Measurements from ENCODE around the gene TUT7. TPM values are rescaled to one million over a fixed set of nuclear protein-coding genes. Genes with fewer than 3 reads are reported as not detected.

The TUT7 gene
- total and polyA plus RNA-seq, 10 of the 15 experiments (the other 5 are each of a cell fraction or from before 2014, with no cell fraction given): 10.0 to 49.8 (median 30.4) TPM

DNA sequence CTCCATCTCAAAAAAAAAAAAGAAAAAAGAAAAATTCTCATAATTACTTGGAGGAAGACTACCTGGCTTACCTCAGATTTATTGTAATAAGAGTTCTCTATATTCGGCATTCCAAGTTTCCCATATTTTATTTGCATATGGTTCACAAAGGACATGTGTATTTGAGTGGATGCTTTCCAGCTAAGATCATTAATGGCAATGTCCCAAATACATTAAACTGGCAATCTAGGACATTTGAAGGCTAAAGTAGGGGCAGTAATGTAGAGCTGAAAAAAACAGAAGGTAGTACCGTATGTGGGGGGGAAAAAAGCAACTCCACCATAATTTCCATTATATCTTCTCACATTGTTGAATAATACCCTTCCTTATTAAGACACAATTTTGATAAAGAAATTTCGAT, 4.9 kb downstream of the TUT7 start (continued):
- no peak for TF ChIP-seq NFYB (IDR thresholded peaks at IDR 0.05; ENCODE audit: insufficient read depth, low read depth, low read length)
- TF ChIP-seq WRNIP1 (IDR thresholded peaks at IDR 0.05; ENCODE audit: borderline replicate concordance, low read depth, low read length): no peak

DNA sequence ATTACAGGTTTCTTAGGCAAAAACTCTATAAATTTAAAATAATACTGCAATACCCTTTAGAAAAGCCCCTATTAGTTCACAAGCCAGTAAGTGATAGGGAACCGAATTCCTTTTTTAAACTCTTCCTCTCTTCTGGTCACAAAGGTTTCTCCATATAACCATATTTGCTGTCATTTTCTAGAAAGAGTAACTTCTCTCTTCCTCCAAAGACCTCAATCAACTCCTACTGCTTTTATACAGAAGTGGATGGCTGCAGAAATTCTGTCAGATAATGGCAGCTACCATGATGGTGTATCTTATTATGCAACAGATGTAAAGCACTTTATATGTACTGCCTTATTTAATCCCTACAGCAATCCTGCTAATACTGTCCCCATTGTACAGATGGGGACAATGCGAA, 6.2 kb downstream of the TUT7 start:
- no peaks in the 10 kb centered on the region for H3K9me3 ChIP-seq (replicated peaks; ENCODE audit: control insufficient read depth, insufficient read depth, low read length)
- FAIRE-seq (no peak), DNase-seq (ENCODE audit: low read depth, low spot score) (no peak), ATAC-seq (no peak)
- peak overlapping the region; percentile 60 for H3K4me3 ChIP-seq
- peaks cover 65% of the 10 kb centered on the region for H3K79me2 ChIP-seq (ENCODE audit: control insufficient read depth, insufficient read depth, low read length)
- 68% methylated on average over 2 of the region's 2 CpGs for WGBS (ENCODE audit: insufficient coverage, insufficient replicate concordance, low lambda C conversion rate, missing lambda C conversion rate)
- H2AFZ ChIP-seq (ENCODE audit: control insufficient read depth, low read depth, low read length): no peak overlapping the region
- no peaks in the 10 kb centered on the region for H3K27me3 ChIP-seq (replicated peaks in 1 of 2; ENCODE audit: control insufficient read depth in 2 of 2, insufficient read depth in 2 of 2, low read length in 1 of 2)
- ChIA-PET POLR2A (interaction anchor here (0.8 to 3.3 kb wide), 3 partner anchors 8 to 1170 kb away, joined by 5 to 30 read pairs (median 5); partner anchors contain the start of gene ISCA1), CTCF (no interaction called here), SMC1A (ENCODE audit: uncharacterized antibody, unreplicated experiment) (interaction anchor here (3.4 kb wide), 1 partner anchor 8 kb away, joined by 51 read pairs; no protein-coding TSS in a partner anchor), RAD21 (ENCODE audit: unreplicated experiment) (no interaction called here)
- in situ Hi-C loops (cut with MboI): no loop called here
- no peak overlapping the region for H3K9ac ChIP-seq (ENCODE audit: control insufficient read depth, insufficient read depth, low read length)
- no peak overlapping the region for H3K27ac ChIP-seq (ENCODE audit: control insufficient read depth, insufficient read depth)
- peaks cover 6% of the 10 kb centered on the region for H3K4me1 ChIP-seq (ENCODE audit: control insufficient read depth, insufficient read depth, low read length)
- peak overlapping the region; percentile 82 for H3K4me2 ChIP-seq (ENCODE audit: control insufficient read depth, insufficient read depth)
- no TSS peak for BruUV-seq (replicated peaks)
- intact Hi-C loops (cut with micrococcal nuclease; ENCODE audit: unreplicated experiment): no loop called here
- no peak for TF ChIP-seq ZNF274 (IDR thresholded peaks at IDR 0.05; ENCODE audit: insufficient read depth, insufficient read length)
- TF ChIP-seq PML (IDR thresholded peaks at IDR 0.05; ENCODE audit: low read length): no peak
- TF ChIP-seq SMC3 (IDR thresholded peaks at IDR 0.05; ENCODE audit: borderline replicate concordance, low read length): no peak
- no peak for TF ChIP-seq GABPA (IDR thresholded peaks at IDR 0.05; ENCODE audit: low read depth)
- H4K20me1 ChIP-seq (ENCODE audit: control insufficient read depth, insufficient read depth): no peaks in the 10 kb centered on the region
- peaks cover 0 to 2% of the 10 kb centered on the region in 2 experiments; a peak in 2 of 4 replicates for H3K36me3 ChIP-seq (ENCODE audit: control insufficient read depth in 2 of 2, insufficient read depth in 2 of 2, low read length in 1 of 2)

DNA sequence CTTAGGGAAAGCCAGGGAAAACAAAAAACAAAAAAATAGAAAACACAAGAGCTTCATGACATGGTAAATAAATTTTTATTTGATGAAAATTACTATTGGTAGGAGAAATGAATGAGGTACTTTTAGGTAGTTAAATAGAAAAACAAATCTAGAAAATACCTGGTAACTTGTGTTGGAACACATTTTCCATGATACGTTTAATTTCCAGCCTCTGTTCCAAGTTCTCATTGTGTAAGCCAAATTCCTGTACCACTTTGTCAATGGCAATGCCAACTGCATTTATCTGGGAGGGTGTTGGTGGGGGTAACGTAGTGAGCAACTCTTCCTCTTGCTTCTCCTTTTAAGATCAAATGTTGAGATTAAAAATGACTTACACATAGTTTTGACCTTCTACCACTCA, 9.4 kb downstream of the TUT7 start:
- intact Hi-C loops (cut with micrococcal nuclease; ENCODE audit: unreplicated experiment): no loop called here
- SMC1A ChIA-PET (ENCODE audit: uncharacterized antibody, unreplicated experiment): no interaction called here
- H3K79me2 ChIP-seq (ENCODE audit: control insufficient read depth, insufficient read depth, low read length): peaks cover 37% of the 10 kb centered on the region
- peaks cover 31% of the 10 kb centered on the region for H3K4me1 ChIP-seq (ENCODE audit: control insufficient read depth, insufficient read depth, low read length)
- H2AFZ ChIP-seq (ENCODE audit: control insufficient read depth, low read depth, low read length): no peak overlapping the region
- no TSS peak for BruUV-seq (replicated peaks)
- H3K27me3 ChIP-seq (replicated peaks in 1 of 2; ENCODE audit: control insufficient read depth in 2 of 2, insufficient read depth in 2 of 2, low read length in 1 of 2): no peaks in the 10 kb centered on the region
- H3K4me3 ChIP-seq: no peak overlapping the region
- H3K4me2 ChIP-seq (ENCODE audit: control insufficient read depth, insufficient read depth): no peak overlapping the region
- DNase-seq (ENCODE audit: low read depth, low spot score) (no peak), FAIRE-seq (no peak), ATAC-seq (no peak)
- H3K27ac ChIP-seq (ENCODE audit: control insufficient read depth, insufficient read depth): no peak overlapping the region
- H3K9ac ChIP-seq (ENCODE audit: control insufficient read depth, insufficient read depth, low read length): no peak overlapping the region
- WGBS (ENCODE audit: insufficient coverage, insufficient replicate concordance, low lambda C conversion rate, missing lambda C conversion rate): 98% methylated on average over 2 of the region's 2 CpGs
- in situ Hi-C loops (cut with MboI): no loop called here
- no peaks in the 10 kb centered on the region for H4K20me1 ChIP-seq (ENCODE audit: control insufficient read depth, insufficient read depth)
- POLR2A ChIA-PET: no interaction called here
- CTCF ChIA-PET: no interaction called here
- peaks cover 2 to 12% of the 10 kb centered on the region in 2 experiments; a peak in 3 of 4 replicates for H3K36me3 ChIP-seq (ENCODE audit: control insufficient read depth in 2 of 2, insufficient read depth in 2 of 2, low read length in 1 of 2)
- RAD21 ChIA-PET (ENCODE audit: unreplicated experiment): no interaction called here
- no peak for TF ChIP-seq POLR2A (IDR thresholded peaks at IDR 0.05; ENCODE audit: low read depth, low read length)
- TF ChIP-seq, protein P1, sequence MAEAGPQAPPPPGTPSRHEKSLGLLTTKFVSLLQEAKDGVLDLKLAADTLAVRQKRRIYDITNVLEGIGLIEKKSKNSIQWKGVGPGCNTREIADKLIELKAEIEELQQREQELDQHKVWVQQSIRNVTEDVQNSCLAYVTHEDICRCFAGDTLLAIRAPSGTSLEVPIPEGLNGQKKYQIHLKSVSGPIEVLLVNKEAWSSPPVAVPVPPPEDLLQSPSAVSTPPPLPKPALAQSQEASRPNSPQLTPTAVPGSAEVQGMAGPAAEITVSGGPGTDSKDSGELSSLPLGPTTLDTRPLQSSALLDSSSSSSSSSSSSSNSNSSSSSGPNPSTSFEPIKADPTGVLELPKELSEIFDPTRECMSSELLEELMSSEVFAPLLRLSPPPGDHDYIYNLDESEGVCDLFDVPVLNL (IDR thresholded peaks at IDR 0.05; ENCODE audit: low read depth, low read length): no peak
- TF ChIP-seq SIN3A (IDR thresholded peaks at IDR 0.05; ENCODE audit: low read depth, low read length): no peak
- no peak for TF ChIP-seq SMAD1 (IDR thresholded peaks at IDR 0.05; ENCODE audit: low read depth, partially characterized antibody)
- TF ChIP-seq NR2F1 (conservative IDR thresholded peaks at IDR 0.05): no peak
- TF ChIP-seq SPI1 (IDR thresholded peaks at IDR 0.05; ENCODE audit: borderline replicate concordance, insufficient read depth, low read depth, low read length): no peak
- no peaks in the 10 kb centered on the region for H3K9me3 ChIP-seq (replicated peaks; ENCODE audit: control insufficient read depth, insufficient read depth, low read length)
